SK-N-SH (cell line): ENCODE data around the gene DHRSX. TPM values are rescaled to one million over a fixed set of nuclear protein-coding genes. Genes with fewer than 3 reads are reported as not detected.

Source experiments
- CTCF ChIA-PET: fragments of 300-600, 350-600 bp; formaldehyde crosslinking; extraction: SDS; loops from one replicate; lab custom pipeline; 2021; lab: Yijun Ruan, JAX
- POLR2A ChIA-PET: fragments of 350-600 bp; sonication (Branson Sonifier 250); formaldehyde crosslinking; extraction: SDS; loops from one replicate; lab custom pipeline; 2020; ENCODE audit warnings: antibody characterized with exemption, inconsistent platforms; lab: Yijun Ruan, JAX
- DNase-seq: peaks from one replicate; pipeline ENCODE4 v3.0.0; 2012
- H2AFZ ChIP-seq: fragments of 200-600 bp; sonication (generic); 2 replicates; pipeline ENCODE4 v1.8.1; 2016; ENCODE audit warnings: antibody characterized with exemption, mild to moderate bottlenecking, low read depth
- H3F3A ChIP-seq: fragments of 200-600 bp; sonication (generic); replicated peaks from 2 replicates; pipeline ENCODE3; 2016; ENCODE audit warnings: antibody characterized with exemption, mild to moderate bottlenecking; ENCODE audit not compliant: insufficient read depth
- H3K27ac ChIP-seq, 2 experiments: fragments of 200-500 bp in 1 of 2; fragments of 200-600 bp in 1 of 2; sonication (Bioruptor generic) in 1 of 2; sonication (generic), shearing (Covaris generic) in 1 of 2; 2 replicates each; pipeline versions ENCODE4 v1.5.1 to v1.6.1; 2014 to 2016; ENCODE audit warnings: low read depth in 2 of 2, inconsistent platforms in 1 of 2, low read length in 1 of 2, mild to moderate bottlenecking in 1 of 2, mixed read lengths in 1 of 2
- H3K27me3 ChIP-seq: fragments of 200-600 bp; sonication (generic), shearing (Covaris generic); 2 replicates; pipeline ENCODE4 v1.6.1; 2016; ENCODE audit warnings: mixed run types; ENCODE audit not compliant: insufficient read depth
- H3K36me3 ChIP-seq, 2 experiments: fragments of 200-500 bp in 1 of 2; fragments of 200-600 bp in 1 of 2; sonication (Bioruptor generic) in 1 of 2; sonication (generic) in 1 of 2; replicated peaks in 1 of 2; 2 replicates each; pipeline versions ENCODE3 to v1.5.1; 2014 to 2016; ENCODE audit warnings: low read length in 1 of 2, mild to moderate bottlenecking in 1 of 2; ENCODE audit not compliant: insufficient read depth in 2 of 2, control insufficient read depth in 1 of 2
- H3K4me1 ChIP-seq, 2 experiments: fragments of 200-500 bp in 1 of 2; fragments of 200-600 bp in 1 of 2; sonication (Bioruptor generic) in 1 of 2; sonication (generic), shearing (Covaris generic) in 1 of 2; 2 replicates each; pipeline versions ENCODE4 v1.5.1 to v1.6.1; 2014 to 2016; ENCODE audit warnings: low read depth in 1 of 2, low read length in 1 of 2, mixed run types in 1 of 2; ENCODE audit not compliant: insufficient read depth in 2 of 2, control insufficient read depth in 1 of 2
- H3K4me2 ChIP-seq: fragments of 200-600 bp; sonication (generic), shearing (Covaris generic); 2 replicates; pipeline ENCODE4 v1.6.1; 2017; ENCODE audit warnings: mixed run types
- H3K4me3 ChIP-seq, 2 experiments: fragments of 200-500 bp in 1 of 2; fragments of 200-600 bp in 1 of 2; sonication (Bioruptor generic) in 1 of 2; sonication (generic), shearing (Covaris generic) in 1 of 2; 2 replicates each; pipeline versions ENCODE4 v1.5.1 to v1.8.1; 2014 to 2016; ENCODE audit warnings: low read depth in 2 of 2, inconsistent platforms in 1 of 2, low read length in 1 of 2, mild to moderate bottlenecking in 1 of 2, mixed read lengths in 1 of 2, moderate library complexity in 1 of 2
- H3K79me2 ChIP-seq: fragments of 200-600 bp; sonication (generic); 2 replicates; pipeline ENCODE4 v1.8.1; 2017; ENCODE audit warnings: mild to moderate bottlenecking; ENCODE audit not compliant: insufficient read depth
- H3K9ac ChIP-seq: fragments of 200-600 bp; sonication (generic); 2 replicates; pipeline ENCODE4 v1.6.1; 2017; ENCODE audit warnings: mixed run types
- H3K9me2 ChIP-seq: fragments of 200-600 bp; sonication (generic); 2 replicates; pipeline ENCODE4 v1.6.1; 2017; ENCODE audit warnings: mixed run types
- H3K9me3 ChIP-seq: fragments of 200-600 bp; sonication (generic); 2 replicates; pipeline ENCODE4 v1.6.1; 2017; ENCODE audit warnings: mixed run types, mild to moderate bottlenecking, moderate library complexity
- H4K20me1 ChIP-seq: fragments of 200-600 bp; sonication (generic); 2 replicates; pipeline ENCODE4 v1.6.1; 2017; ENCODE audit warnings: mild to moderate bottlenecking, mixed run types; ENCODE audit not compliant: insufficient read depth
- CHD2 ChIP-seq: fragments of 150-350 bp; IDR thresholded peaks from 2 replicates; pipeline ENCODE4 v1.6.1; 2018; ENCODE audit warnings: low read length; ENCODE audit not compliant: partially characterized antibody
- EP300 ChIP-seq, 2 experiments: IDR thresholded peaks; 2 replicates each; pipeline versions ENCODE4 v1.4.0 to v1.6.1; 2012; ENCODE audit warnings: borderline replicate concordance in 1 of 2, low read depth in 1 of 2, low read length in 1 of 2
- EZH2phosphoT487 ChIP-seq: fragments of 200-600 bp; sonication (generic); IDR thresholded peaks from 2 replicates; pipeline ENCODE4 v1.6.1; 2017; ENCODE audit warnings: low read depth, mixed run types, mild to moderate bottlenecking, antibody characterized with exemption, moderate library complexity, borderline replicate concordance
- FOSL2 ChIP-seq: IDR thresholded peaks from 2 replicates; pipeline ENCODE4 v1.4.0; 2012; ENCODE audit warnings: low read depth, mild to moderate bottlenecking, moderate library complexity, borderline replicate concordance
- FOXJ3 ChIP-seq: sonication (generic); formaldehyde crosslinking; IDR thresholded peaks from 2 replicates; pipeline ENCODE4 v1.5.1; 2020; ENCODE audit warnings: mild to moderate bottlenecking, missing genetic modification reagents
- IRF3 ChIP-seq: fragments of 150-350 bp; IDR thresholded peaks from 2 replicates; pipeline ENCODE4 v1.6.1; 2016; ENCODE audit warnings: mild to moderate bottlenecking, low read depth, low read length
- JUND ChIP-seq: IDR thresholded peaks from 2 replicates; pipeline ENCODE4 v1.4.0; 2012
- MAX ChIP-seq: IDR thresholded peaks from 2 replicates; pipeline ENCODE4 v1.4.0; 2012; ENCODE audit warnings: low read depth
- MEF2A ChIP-seq: IDR thresholded peaks from 2 replicates; pipeline ENCODE4 v1.4.0; 2012; ENCODE audit warnings: low read depth, borderline replicate concordance
- NFIC ChIP-seq: IDR thresholded peaks from 2 replicates; pipeline ENCODE4 v1.4.0; 2012; ENCODE audit warnings: borderline replicate concordance
- PBX3 ChIP-seq: IDR thresholded peaks from 2 replicates; pipeline ENCODE4; 2012
- RCOR1 ChIP-seq: fragments of 150-350 bp; IDR thresholded peaks from 2 replicates; pipeline ENCODE4 v1.6.1; 2017; ENCODE audit warnings: antibody characterized with exemption, low read length
- RFX5 ChIP-seq: IDR thresholded peaks from 2 replicates; pipeline ENCODE4 v1.6.1; 2012; ENCODE audit warnings: mild to moderate bottlenecking, improper control_type of control experiment, low read length
- RXRA ChIP-seq: IDR thresholded peaks from 2 replicates; pipeline ENCODE4 v1.4.0; 2012; ENCODE audit warnings: low read depth, mild to moderate bottlenecking, borderline replicate concordance
- SIN3A ChIP-seq: IDR thresholded peaks from 2 replicates; pipeline ENCODE4 v1.6.1; 2012; ENCODE audit warnings: low read depth, mild to moderate bottlenecking, low read length, moderate library complexity, borderline replicate concordance
- SMC3 ChIP-seq: IDR thresholded peaks from 2 replicates; pipeline ENCODE4 v1.6.1; 2012; ENCODE audit warnings: low read depth, low read length, improper control_type of control experiment
- TAF1 ChIP-seq: IDR thresholded peaks from 2 replicates; pipeline ENCODE4 v1.6.1; 2012; ENCODE audit warnings: low read depth, mild to moderate bottlenecking, low read length, moderate library complexity, borderline replicate concordance
- USF1 ChIP-seq: IDR thresholded peaks from 2 replicates; pipeline ENCODE4 v1.4.0; 2012; ENCODE audit warnings: low read depth, borderline replicate concordance
- YY1 ChIP-seq: IDR thresholded peaks from 2 replicates; pipeline ENCODE4 v1.4.0; 2012; ENCODE audit warnings: low read depth, mild to moderate bottlenecking
- WGBS: methylation state at CpG from one replicate; pipeline ENCODE4 v1.1.6; 2017; ENCODE audit warnings: low lambda C conversion rate; 5-methylcytosine and 5-hydroxymethylcytosine counted together
- polyA plus RNA-seq, 3 experiments: library from polyadenylated mRNA; depleted of rRNA; stranded (reverse); fragments of >200 nt; gene quantifications; 2 replicates each; pipeline ENCODE4 v1.2.3, GENCODE V29; 2012

The DHRSX gene
- polyA plus RNA-seq, 1 of the 3 experiments (the other 2 are of a cell fraction), result 34.3 TPM

- H3K36me3 ChIP-seq, result no peaks in the 10 kb centered on the region
- no peak overlapping the region for H3K27ac ChIP-seq
- 37% methylated on average over 2 of the region's 2 CpGs for WGBS
- H3K9me3 ChIP-seq, result no peaks in the 10 kb centered on the region; the same call in 1 of the 2 replicates
- no peaks in the 10 kb centered on the region for H3K27me3 ChIP-seq
- no peak overlapping the region for H3K4me2 ChIP-seq
- no peak overlapping the region for H3K4me3 ChIP-seq
- ChIA-PET CTCF (no interaction called here), POLR2A (no interaction called here)
- no peaks in the 10 kb centered on the region for H4K20me1 ChIP-seq
- H3K79me2 ChIP-seq, result no peaks in the 10 kb centered on the region
- H3K4me1 ChIP-seq, result no peaks in the 10 kb centered on the region
- H3K9me2 ChIP-seq, result no peaks in the 10 kb centered on the region
- H3F3A ChIP-seq, result no peaks in the 10 kb centered on the region
- DNase-seq, result no peak
- TF ChIP-seq YY1, result no peak
- TF ChIP-seq NFIC, result no peak
- TF ChIP-seq RXRA, result no peak
- TF ChIP-seq EZH2phosphoT487, result no peak
- TF ChIP-seq FOSL2, result no peak
- TF ChIP-seq SIN3A, result no peak
- TF ChIP-seq MEF2A, result no peak
- TF ChIP-seq MAX, result no peak
- TF ChIP-seq IRF3, result no peak
- no peak for TF ChIP-seq PBX3
- no peak for TF ChIP-seq JUND
- TF ChIP-seq SMC3, result no peak
- TF ChIP-seq EP300 (IDR thresholded peaks at IDR 0.05; ENCODE audit: borderline replicate concordance in 1 of 2, low read depth in 1 of 2, low read length in 1 of 2), result no peak
- TF ChIP-seq TAF1, result no peak
- TF ChIP-seq RFX5, result no peak
- no peak for TF ChIP-seq USF1
- no peak for TF ChIP-seq RCOR1
- no peak for TF ChIP-seq CHD2
- TF ChIP-seq FOXJ3, result no peak
- no peak overlapping the region for H3K9ac ChIP-seq
- no peak overlapping the region for H2AFZ ChIP-seq
Measured at GRCh38 chrX:2228536-2228935, 272.2 kb downstream of the DHRSX start.
